ENCODE data around the gene TRPM8.

TRPM8 gene

GRCh38 chr2:234047361-234047760 lies 130.2 kb downstream of the TRPM8 start:
- no peak overlapping the region for H3K4me3 ChIP-seq (ENCODE audit: low read depth, low read length)
- no peak for TF ChIP-seq CTCF (IDR thresholded peaks at IDR 0.05; ENCODE audit: control insufficient read depth, extremely low read depth, insufficient read depth)

DNA sequence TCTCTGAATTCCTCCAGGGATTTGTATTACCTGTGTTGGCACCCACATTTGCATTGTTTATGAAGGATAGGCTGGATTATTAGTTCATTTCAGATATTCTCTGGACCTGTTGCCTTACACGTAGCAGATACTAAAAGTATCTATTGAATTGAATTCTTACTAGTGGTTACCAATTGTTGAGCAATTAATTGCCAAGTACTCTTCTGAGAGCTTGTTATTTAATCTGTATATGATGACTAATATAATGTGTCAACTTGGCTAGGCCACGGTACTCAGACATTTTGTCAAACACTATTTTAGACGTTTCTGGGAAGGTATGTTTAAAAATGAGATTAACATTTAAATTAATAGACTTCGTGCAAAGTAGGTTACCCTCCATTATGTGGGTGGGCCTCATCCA lies 130.9 kb downstream of the TRPM8 start:
- DNase-seq (ENCODE audit: low read depth), result no peak
- no peak overlapping the region for H3K4me3 ChIP-seq (ENCODE audit: low read depth, low read length)
- TF ChIP-seq CTCF (IDR thresholded peaks at IDR 0.05; ENCODE audit: control insufficient read depth, extremely low read depth, insufficient read depth), result no peak

More at GRCh38 chr2:234047361-234047760, 130.2 kb downstream of the TRPM8 start:
- DNase-seq (ENCODE audit: low read depth), result no peak

DNA sequence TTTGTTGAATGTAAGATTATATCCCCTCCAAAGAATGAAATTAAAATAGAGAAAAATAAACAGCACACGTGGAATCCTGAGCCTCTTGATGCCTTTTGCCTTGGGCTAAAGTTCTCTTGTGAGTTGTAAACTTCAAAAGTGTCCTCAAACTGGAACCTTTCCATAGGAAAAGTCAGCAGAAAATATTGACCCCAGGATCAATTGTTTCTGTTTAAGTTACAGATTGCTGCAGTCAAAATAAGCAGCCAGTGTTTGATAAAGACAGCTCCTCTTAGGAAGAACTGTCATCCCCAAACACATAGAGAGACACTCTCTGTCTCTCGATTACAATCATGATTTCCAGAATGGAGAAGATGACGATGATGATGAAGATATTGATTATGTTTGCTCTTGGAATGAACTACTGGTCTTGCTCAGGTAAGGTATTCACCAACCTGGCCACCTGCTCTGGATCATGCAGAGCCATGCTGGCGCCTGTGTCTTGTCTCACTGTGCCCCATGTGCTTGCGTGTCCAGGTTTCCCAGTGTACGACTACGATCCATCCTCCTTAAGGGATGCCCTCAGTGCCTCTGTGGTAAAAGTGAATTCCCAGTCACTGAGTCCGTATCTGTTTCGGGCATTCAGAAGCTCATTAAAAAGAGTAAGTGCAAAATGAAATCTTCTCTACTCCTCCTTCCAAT lies 133.4 kb downstream of the TRPM8 start, which contains the start of gene SPP2:
Gene SPP2, plus strand, starts transcription at position 248 of the 681 bp plus-strand sequence. Its CDS starts 85 bp downstream, at position 333.
- no peak for TF ChIP-seq CTCF (IDR thresholded peaks at IDR 0.05; ENCODE audit: control insufficient read depth, extremely low read depth, insufficient read depth)
- no peak for DNase-seq (ENCODE audit: low read depth)
- H3K4me3 ChIP-seq (ENCODE audit: low read depth, low read length), result no peak within 1 kb of the TSS

DNA sequence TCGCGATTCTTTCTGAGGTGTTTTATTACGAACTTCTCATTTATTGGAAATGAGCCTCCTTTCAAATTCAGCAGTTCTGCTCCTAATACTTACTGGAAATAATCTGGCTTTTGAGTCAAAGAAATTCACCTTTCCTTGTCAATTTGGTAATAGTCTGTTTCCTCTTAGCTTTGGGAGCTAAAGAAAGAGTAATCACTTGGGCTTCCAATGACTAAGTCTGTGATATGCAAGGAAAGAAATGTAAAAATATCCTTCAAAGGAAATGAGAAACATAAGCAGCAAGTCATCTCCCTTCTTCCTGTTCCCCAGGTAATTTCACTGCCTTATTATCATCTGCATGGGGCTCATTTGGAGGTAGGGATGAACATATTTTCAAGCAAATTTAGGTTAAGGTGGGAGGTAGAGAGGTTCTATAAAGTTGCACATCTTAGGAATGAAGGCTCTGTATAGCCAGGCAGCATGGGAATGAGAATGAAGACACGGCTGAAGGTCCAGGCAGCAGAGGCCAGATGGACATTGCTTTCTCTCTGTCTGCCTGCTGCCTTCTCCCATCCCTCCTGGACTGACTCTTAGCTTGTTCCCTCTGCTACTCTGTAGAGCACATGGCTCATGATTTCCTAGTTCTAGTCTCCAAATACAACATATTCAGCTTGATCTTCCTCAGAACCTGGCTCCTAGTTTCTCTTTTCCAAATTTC lies 134.3 kb downstream of the TRPM8 start:
- no peak for TF ChIP-seq CTCF (IDR thresholded peaks at IDR 0.05; ENCODE audit: control insufficient read depth, extremely low read depth, insufficient read depth)
- no peak overlapping the region for H3K4me3 ChIP-seq (ENCODE audit: low read depth, low read length)
- DNase-seq (ENCODE audit: low read depth), result no peak

GRCh38 chr2:234058881-234059280 lies 141.7 kb downstream of the TRPM8 start:
- no peak for TF ChIP-seq CTCF (IDR thresholded peaks at IDR 0.05; ENCODE audit: control insufficient read depth, extremely low read depth, insufficient read depth)
- DNase-seq (ENCODE audit: low read depth), result no peak

GRCh38 chr2:234060236-234060635 lies 143.1 kb downstream of the TRPM8 start:
- no peak for TF ChIP-seq CTCF (IDR thresholded peaks at IDR 0.05; ENCODE audit: control insufficient read depth, extremely low read depth, insufficient read depth)
- no peak overlapping the region for H3K4me3 ChIP-seq (ENCODE audit: low read depth, low read length)
- no peak for DNase-seq (ENCODE audit: low read depth)

More at GRCh38 chr2:234058881-234059280, 141.7 kb downstream of the TRPM8 start:
- no peak overlapping the region for H3K4me3 ChIP-seq (ENCODE audit: low read depth, low read length)

Measured in LNCaP clone FGC (cell line).